Measurements from ENCODE around the gene MPZ.

The MPZ gene

GRCh38 chr1:161282991-161283390 is 26.8 kb downstream of the MPZ start:
- H3K4me3 ChIP-seq (ENCODE audit: low read length), result no peak overlapping the region
- TF ChIP-seq, protein P1, sequence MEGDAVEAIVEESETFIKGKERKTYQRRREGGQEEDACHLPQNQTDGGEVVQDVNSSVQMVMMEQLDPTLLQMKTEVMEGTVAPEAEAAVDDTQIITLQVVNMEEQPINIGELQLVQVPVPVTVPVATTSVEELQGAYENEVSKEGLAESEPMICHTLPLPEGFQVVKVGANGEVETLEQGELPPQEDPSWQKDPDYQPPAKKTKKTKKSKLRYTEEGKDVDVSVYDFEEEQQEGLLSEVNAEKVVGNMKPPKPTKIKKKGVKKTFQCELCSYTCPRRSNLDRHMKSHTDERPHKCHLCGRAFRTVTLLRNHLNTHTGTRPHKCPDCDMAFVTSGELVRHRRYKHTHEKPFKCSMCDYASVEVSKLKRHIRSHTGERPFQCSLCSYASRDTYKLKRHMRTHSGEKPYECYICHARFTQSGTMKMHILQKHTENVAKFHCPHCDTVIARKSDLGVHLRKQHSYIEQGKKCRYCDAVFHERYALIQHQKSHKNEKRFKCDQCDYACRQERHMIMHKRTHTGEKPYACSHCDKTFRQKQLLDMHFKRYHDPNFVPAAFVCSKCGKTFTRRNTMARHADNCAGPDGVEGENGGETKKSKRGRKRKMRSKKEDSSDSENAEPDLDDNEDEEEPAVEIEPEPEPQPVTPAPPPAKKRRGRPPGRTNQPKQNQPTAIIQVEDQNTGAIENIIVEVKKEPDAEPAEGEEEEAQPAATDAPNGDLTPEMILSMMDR (conservative IDR thresholded peaks at IDR 0.05; ENCODE audit: low read depth, low read length), result no peak
- DNase-seq (ENCODE audit: low read depth), result no peak

DNA sequence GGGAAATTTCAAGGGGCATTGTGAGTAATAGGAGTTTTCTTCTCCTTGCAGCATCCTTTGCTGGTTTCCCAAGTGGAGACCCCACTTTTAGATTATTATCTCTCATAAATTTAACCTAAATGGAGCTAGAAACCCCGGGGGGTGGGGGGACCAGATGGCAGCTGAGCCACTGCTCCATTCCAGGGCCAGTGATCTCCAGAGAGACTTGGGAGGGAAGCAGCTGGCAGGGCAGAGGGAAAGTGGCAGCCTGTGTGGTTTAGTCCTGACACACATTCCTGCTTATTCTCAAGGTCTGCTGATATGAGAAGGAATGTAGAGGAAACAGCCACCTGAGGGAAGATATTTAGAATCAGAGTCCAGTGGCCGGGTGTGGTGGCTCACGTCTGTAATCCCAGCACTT is 34.9 kb downstream of the MPZ start:
- TF ChIP-seq, protein P1 (conservative IDR thresholded peaks at IDR 0.05; ENCODE audit: low read depth, low read length), result no peak
- no peak overlapping the region for H3K4me3 ChIP-seq (ENCODE audit: low read length)
- no peak for DNase-seq (ENCODE audit: low read depth)

GRCh38 chr1:161273402-161273801 is 36.4 kb downstream of the MPZ start:
- H3K4me3 ChIP-seq (ENCODE audit: low read length), result no peak overlapping the region
- DNase-seq (ENCODE audit: low read depth), result no peak
- TF ChIP-seq, protein P1 (conservative IDR thresholded peaks at IDR 0.05; ENCODE audit: low read depth, low read length), result no peak

- TF ChIP-seq, protein P1 (conservative IDR thresholded peaks at IDR 0.05; ENCODE audit: low read depth, low read length), result no peak
- H3K4me3 ChIP-seq (ENCODE audit: low read length), result no peak overlapping the region
- no peak for DNase-seq (ENCODE audit: low read depth)
Observed at GRCh38 chr1:161267321-161267720, 42.4 kb downstream of the MPZ start.

DNA sequence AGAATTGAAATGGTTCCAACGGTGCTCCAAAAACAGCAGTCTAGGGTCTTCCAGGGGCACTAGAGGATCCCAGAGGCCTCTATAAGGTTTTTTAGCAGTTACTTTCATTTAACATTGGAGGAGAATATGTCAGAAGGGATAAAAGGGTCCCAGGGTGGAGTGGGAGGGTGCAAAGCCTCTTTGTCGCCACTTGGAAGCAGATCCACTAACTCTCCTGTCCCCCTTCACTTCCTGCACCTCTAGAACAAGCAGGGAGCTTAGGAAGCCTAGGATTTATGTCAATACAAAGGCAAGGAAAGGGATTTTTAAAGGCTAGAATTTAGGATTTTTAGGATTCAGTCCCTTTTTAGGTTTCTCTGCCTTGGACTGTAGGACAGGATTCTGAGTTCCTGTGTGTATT is 42.9 kb downstream of the MPZ start:
- H3K4me3 ChIP-seq (ENCODE audit: low read length), result no peak overlapping the region
- DNase-seq (ENCODE audit: low read depth), result no peak
- TF ChIP-seq, protein P1 (conservative IDR thresholded peaks at IDR 0.05; ENCODE audit: low read depth, low read length), result no peak

DNA sequence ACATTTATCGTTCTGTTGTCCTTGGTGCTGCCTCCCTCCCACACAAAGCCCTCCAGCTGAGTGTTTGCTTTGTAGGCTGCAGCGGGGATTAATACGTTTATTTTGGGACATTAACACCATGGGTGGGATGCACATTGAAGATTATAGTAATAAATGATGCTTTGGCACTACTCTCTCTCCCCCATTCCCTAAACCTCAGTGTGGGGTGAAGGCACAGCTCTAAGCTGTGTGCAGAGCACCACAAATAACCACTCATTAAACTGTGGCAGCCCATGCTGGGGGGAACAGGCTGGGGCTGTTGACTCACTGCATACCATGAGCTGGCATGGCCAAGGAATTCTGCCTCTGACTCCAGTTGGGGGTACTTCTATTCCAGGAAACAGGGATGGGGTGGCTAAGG is 43.6 kb downstream of the MPZ start:
- TF ChIP-seq, protein P1 (conservative IDR thresholded peaks at IDR 0.05; ENCODE audit: low read depth, low read length), result no peak
- DNase-seq (ENCODE audit: low read depth), result no peak
- H3K4me3 ChIP-seq (ENCODE audit: low read length), result no peak overlapping the region

DNA sequence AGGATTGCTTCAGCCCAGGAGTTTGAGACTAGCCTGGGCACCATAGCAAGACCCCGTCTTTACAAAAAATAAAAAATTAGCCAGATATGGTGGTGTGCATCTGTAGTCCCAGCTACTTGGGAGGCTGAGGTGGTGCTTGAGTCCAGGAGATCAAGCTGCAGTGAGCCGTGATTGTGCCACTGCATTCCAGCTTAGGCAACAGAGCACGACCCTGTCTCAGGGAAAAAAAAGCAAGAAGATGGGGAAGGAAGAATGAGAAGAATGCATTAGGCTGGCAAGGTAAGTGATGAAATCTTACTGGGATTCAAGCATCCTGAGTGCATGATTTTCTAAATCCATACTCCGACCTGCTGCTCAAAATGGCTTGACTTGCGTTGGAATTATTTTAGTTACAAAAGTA is 44.5 kb downstream of the MPZ start:
- no peak overlapping the region for H3K4me3 ChIP-seq (ENCODE audit: low read length)
- no peak for DNase-seq (ENCODE audit: low read depth)

More for the DNA sequence above, 44.5 kb downstream of the MPZ start:
- TF ChIP-seq, protein P1 (conservative IDR thresholded peaks at IDR 0.05; ENCODE audit: low read depth, low read length), result no peak

All from retinal pigment epithelial cell (primary cell).